Fibroblast of villous mesenchyme (primary cell): Measurements from ENCODE around the gene ABCC12. TPM values are rescaled to one million over a fixed set of nuclear protein-coding genes. Genes with fewer than 3 reads are reported as not detected.
A peak's percentile ranks its signal among the peaks of the same experiment; 100 is the strongest.

Experiments used
- DNase-seq: peaks from one replicate; pipeline ENCODE4 v3.0.0-alpha.2; 2010; ENCODE audit warnings: low read depth
- H3K4me3 ChIP-seq: 2 replicates; pipeline ENCODE4 v1.5.1; 2011; ENCODE audit warnings: low read depth, mild to moderate bottlenecking, low read length
- total RNA-seq: library from RNA; depleted of rRNA; stranded (reverse); fragments of >200 nt; gene quantifications from 2 replicates; pipeline ENCODE4 v1.2.3, GENCODE V29; 2012
- TF ChIP-seq, protein P1 (sequence below): IDR thresholded peaks from 2 replicates; pipeline ENCODE4 v1.5.1; 2012; ENCODE audit warnings: low read depth, mild to moderate bottlenecking, low read length; ENCODE audit not compliant: insufficient read depth

ABCC12 gene
- total RNA-seq, 1 donor: not detected

DNA sequence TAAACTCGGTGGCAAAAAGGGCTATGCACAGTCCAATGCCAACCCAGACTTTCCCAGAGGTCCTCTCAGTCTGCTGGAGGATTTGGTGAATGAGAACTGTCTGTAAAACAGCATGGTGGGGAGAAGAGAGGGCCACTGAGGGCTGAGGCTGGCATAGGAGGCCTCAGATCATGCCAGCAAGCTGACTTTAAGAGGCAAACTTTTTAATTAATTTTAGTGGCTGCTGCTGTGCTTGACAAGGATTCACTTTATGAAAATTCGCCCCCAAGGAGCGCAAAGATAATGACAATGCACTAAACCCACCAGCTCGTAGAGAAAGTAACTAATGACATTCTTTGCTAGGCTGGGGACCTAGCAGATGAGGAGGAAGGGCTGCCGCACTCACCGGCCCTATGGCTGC, 15.0 kb downstream of the ABCC12 start:
- DNase-seq: no peak
- TF ChIP-seq, protein P1, sequence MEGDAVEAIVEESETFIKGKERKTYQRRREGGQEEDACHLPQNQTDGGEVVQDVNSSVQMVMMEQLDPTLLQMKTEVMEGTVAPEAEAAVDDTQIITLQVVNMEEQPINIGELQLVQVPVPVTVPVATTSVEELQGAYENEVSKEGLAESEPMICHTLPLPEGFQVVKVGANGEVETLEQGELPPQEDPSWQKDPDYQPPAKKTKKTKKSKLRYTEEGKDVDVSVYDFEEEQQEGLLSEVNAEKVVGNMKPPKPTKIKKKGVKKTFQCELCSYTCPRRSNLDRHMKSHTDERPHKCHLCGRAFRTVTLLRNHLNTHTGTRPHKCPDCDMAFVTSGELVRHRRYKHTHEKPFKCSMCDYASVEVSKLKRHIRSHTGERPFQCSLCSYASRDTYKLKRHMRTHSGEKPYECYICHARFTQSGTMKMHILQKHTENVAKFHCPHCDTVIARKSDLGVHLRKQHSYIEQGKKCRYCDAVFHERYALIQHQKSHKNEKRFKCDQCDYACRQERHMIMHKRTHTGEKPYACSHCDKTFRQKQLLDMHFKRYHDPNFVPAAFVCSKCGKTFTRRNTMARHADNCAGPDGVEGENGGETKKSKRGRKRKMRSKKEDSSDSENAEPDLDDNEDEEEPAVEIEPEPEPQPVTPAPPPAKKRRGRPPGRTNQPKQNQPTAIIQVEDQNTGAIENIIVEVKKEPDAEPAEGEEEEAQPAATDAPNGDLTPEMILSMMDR: no peak
- H3K4me3 ChIP-seq: no peak overlapping the region

DNA sequence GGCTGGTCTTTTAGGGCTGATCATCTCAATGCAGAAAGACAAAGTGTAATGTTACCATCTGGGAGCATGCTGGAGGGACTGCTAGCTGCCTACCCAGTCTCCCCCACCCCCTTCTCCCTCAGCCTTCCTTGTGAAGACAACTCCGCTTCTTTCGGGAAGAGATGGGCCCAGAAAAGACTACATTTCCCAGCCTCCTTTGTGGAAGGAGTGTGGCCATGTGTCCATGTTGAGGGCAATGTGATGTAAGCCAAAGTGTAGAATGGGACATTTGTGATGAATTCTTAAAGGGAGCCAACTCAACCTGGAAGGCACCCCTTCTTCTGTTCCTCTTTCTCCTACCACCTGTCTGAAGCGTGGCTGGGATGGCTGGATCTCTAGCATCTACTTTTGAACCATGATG, 16.3 kb downstream of the ABCC12 start:
- DNase-seq: no peak
- H3K4me3 ChIP-seq: no peak overlapping the region
- TF ChIP-seq, protein P1: no peak

DNA sequence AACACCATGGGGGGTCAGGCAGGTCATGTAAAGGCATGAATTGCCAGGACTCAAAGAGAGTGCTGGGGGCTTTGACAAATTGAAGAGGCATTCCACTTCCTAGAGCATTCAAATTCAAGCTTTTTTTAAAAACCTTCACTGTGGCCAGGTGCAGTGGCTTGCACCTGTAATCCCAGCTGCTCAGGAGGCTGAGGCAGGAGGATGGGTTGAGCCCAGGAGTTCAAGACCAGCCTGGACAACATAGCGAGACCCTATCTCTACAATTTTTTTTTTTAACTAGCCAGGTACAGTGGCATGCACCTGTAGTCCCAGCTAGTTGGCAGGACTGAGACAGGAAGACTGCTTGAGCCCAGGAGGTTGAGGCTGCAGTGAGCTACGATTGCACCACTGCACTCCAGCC, 17.2 kb downstream of the ABCC12 start:
- no peak overlapping the region for H3K4me3 ChIP-seq
- no peak for DNase-seq
- TF ChIP-seq, protein P1: no peak

DNA sequence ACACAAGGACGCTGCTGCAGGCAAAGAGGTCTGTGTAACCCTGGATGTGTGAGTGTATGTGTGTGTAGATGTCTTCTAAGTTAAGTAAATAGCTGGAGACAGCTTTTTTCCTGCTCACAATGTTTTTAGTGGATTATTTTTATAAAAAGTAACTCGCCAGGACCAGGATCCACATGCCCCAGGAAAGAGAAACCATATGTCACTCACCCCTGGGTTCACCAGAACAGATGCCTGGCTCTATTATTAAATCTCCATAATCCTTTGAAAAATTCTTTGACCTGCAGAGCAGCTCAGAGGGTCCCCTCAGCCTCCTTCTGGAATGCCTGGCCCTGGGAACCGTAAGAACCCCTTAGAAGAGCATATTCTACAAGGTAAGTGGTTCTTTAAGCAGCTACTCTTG, 18.0 kb downstream of the ABCC12 start:
- H3K4me3 ChIP-seq: no peak overlapping the region
- TF ChIP-seq, protein P1: no peak
- DNase-seq: no peak

DNA sequence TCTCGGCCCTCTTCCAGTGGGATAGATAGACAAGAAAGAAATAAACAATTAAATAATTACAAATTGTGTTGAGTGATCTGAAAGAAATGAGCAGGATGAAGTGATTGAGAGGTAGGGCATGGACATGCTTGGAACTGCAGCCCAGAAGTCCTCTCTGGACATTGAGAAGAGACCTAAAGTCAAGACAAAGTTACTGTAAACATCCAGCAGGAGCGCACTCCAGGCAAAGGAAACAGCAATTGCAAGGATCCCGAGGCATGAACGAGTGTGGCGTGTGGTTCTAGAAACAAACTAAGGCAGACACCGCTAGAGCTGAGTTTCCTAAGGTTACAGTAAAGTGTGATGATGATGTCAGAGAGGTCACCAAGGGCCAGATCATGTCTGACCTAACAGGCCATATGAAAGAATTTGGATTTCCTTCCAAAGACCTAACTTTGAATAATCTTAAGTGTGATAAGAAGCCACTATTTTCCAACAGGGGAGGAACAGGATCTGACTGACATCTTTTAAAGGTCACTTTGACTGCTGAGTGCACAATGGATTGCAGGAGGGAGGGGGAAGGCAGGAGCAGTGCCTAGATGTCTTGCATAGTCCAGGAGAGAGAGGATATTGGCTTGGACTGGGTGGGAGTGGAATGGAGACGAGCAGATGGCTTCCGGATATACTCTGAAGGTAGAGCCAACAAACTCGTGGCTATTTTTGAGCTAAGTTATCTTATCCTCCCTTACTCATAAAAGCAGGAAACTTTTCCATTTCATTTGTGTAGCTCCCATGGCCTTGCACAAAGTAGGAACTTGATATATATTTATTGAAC, 19.0 kb downstream of the ABCC12 start:
- TF ChIP-seq, protein P1: no peak
- DNase-seq: peak; percentile 27
- H3K4me3 ChIP-seq: no peak overlapping the region

DNA sequence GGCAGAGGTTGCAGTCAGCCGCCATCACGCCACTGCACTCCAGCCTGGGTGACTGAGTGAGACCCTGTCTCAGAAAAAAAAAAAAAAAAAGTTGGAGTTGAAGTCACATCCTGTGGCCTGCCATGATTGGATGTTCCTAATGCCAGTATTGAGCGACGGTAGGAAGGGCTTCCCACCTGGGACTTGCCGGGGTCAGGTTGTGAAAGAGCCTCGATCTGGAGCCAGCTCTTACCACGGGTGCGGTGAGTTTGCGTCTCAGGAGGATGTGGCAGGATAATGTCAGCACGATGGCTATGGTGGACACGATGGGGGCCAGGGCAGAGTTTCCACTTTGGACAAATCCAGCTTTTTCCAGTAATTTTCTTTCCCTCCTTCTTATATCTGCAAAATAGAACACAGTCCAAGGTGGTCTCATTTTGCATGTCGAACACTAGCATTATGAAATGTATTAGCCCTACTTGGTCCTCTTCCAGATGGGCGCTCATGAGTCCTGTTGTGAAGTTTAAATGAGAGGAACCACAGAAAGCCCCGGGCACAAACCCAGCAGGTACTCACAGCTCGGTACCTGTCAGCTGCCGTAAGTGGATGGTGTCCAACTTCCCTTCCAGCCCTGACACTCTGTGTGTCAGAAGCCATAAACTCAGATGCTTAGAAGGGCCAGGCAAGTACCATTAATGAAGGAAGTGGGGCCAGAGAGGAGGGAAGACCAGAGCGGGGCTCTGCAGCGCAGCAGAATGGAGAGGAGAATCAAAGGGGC, 22.2 kb downstream of the ABCC12 start:
- TF ChIP-seq, protein P1: no peak
- DNase-seq: no peak

More for the DNA sequence above, 22.2 kb downstream of the ABCC12 start:
- no peak overlapping the region for H3K4me3 ChIP-seq
